ENCODE results near the gene IGFBP4.

The IGFBP4 gene

GRCh38 chr17:40490289-40490853, 47.1 kb downstream of the IGFBP4 start:
- no peak for DNase-seq (ENCODE audit: low read depth)

DNA sequence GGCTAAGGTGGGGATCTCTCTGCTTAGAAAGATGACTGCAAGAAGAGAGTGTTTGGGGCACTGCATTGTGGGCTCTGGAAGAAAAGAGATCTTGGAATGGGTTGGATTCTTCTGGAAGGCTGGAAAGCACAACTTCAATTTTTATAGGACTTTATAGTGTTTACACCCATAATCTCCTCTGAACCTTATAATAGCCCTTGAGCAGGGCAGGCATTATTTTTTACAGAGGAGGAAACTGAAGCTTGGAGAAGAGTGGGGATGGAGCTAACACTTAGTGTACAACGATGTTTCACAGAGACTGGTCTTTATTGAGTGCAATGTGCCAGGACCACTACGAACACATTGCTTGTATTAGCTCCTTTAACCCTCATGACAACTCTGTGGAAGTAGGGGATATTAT, 47.7 kb downstream of the IGFBP4 start:
- DNase-seq (ENCODE audit: low read depth) = no peak

DNA sequence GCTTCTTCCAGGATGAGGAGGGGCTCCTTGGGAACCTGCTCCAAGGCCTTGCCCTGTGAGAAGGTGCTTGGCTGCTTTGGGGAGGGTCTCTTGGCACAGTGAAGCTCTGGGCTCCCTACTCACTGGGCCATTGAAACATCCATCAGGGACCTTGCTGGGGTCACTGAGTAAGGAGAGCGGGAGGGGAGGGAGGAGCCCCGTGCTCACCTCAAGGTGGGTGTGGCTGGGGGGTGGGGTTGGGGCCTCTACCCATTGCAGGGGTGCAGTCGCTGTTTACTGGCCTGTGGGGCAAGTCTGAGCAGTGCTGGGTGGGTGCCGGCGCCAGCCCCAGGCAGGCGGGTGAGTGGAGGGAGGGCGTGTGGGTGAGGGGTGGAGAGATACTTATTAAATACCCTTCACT, 48.2 kb downstream of the IGFBP4 start:
- DNase-seq (ENCODE audit: low read depth) = no peak

DNA sequence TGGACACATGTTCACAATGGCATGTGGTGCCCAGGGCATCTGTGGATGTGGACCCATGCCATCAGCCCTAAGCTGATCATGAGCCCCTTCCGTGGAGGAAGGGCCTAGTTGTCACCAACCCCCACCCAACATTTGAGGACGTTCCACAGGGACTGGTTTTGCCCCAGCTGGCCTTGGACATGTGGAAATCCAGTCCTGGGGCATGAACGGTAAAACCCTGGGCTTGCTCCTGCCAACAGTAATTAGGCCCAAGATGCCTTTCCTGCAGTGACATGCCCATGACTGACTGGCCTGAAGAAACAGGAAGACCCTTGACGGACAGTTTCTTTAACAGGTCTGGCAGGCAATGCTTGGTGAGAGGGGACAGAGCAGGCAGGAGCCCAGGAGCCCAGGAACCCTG, 50.4 kb downstream of the IGFBP4 start:
- no peak for DNase-seq (ENCODE audit: low read depth)

GRCh38 chr17:40495140-40495539, 51.9 kb downstream of the IGFBP4 start:
- no peak for DNase-seq (ENCODE audit: low read depth)

DNA sequence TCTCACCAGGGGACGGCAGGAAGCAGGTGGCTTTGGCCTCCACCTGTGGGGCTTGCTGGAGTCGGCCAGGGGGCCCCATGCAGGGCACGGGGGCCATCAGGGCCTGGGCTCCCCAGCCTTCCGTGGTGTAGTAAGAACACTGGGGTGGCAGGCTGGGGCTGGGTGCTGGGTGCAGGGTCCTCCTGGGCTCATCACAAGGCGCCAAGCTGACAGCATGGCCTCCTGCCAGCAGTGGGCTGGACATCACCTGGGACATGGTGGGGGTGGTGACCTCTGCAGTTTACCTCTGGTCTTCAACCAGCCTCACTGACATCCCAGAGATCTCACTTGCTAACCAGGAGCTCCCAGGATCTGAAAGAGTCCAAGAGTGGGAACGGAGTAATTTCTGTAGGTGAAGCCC, 52.9 kb downstream of the IGFBP4 start:
- no peak for DNase-seq (ENCODE audit: low read depth)

DNA sequence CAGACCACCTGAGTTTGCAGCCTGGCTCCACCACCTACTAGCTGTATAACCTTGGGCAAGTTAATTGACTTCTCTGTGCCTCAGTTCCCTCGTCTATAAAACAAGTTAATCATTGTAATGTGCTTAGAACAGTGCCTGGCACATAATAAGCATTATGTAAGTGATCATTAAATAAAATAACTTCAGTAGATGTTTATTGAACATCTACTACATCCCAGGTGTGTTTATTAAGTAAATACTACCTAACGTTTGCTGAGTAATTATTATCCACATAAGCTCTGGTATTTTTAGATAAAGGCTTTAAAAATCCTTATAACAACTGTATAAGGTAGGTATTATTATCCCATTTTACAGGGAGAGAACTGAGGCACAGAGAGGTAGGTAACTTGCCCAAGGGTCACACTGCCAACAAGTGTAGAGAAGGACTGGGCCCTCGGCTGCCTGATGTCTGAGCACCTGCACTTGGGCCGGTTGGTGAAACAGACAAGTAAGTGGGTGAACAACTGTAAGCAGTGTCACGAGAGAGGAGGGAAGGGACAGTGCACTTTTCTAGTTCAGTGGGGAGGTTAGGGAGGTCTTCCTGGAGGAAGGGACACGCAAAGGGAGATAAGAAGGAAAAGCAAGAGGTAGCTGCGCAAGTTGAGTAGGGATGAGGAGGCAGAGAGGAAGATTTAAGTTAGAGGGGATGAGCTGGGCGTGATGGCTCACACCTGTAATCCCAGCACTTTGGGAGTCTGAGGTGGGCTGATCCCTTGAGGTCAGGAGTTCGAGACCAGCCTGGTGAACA, 53.6 kb downstream of the IGFBP4 start:
- DNase-seq (ENCODE audit: low read depth) = no peak

GRCh38 chr17:40497695-40498094, 54.4 kb downstream of the IGFBP4 start:
- DNase-seq (ENCODE audit: low read depth) = no peak

- no peak for DNase-seq (ENCODE audit: low read depth)
Measured at GRCh38 chr17:40498281-40499084, 55.2 kb downstream of the IGFBP4 start.

- no peak for DNase-seq (ENCODE audit: low read depth)
Measured at GRCh38 chr17:40499551-40500189, 56.4 kb downstream of the IGFBP4 start.

- no peak for DNase-seq (ENCODE audit: low read depth)
Measured at GRCh38 chr17:40500190-40500589, 56.9 kb downstream of the IGFBP4 start.

- no peak for DNase-seq (ENCODE audit: low read depth)
Measured at GRCh38 chr17:40500709-40501108, 57.5 kb downstream of the IGFBP4 start.

DNA sequence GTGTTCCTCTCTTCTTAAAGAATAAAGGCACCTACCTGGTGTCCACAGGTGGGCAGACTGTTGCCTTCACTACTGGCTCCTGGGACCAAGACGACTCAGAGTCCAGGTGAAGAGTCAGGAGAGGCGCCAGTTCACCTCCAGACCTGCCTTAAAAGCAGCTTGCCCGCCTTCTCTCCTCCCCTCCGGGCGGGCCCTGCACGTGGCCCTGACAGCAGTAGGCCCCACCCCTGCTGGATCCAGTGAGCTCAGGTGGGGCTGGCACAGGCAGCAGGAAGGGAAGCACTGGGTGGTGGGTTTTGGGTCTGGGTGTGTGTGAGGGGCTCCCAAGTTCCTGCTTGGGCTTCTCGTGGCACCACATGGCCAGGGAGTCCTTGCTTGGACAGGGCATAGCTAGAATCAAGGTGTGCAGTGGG, 58.3 kb downstream of the IGFBP4 start, which contains the start of gene TNS4:
TSS of gene TNS4 (minus strand) at position 125 of the 413 bp plus-strand sequence. CDS start 5,198 bp downstream, outside the sequence.
- no peak for DNase-seq (ENCODE audit: low read depth)

GRCh38 chr17:40502716-40503115, 59.5 kb downstream of the IGFBP4 start:
- no peak for DNase-seq (ENCODE audit: low read depth)

DNA sequence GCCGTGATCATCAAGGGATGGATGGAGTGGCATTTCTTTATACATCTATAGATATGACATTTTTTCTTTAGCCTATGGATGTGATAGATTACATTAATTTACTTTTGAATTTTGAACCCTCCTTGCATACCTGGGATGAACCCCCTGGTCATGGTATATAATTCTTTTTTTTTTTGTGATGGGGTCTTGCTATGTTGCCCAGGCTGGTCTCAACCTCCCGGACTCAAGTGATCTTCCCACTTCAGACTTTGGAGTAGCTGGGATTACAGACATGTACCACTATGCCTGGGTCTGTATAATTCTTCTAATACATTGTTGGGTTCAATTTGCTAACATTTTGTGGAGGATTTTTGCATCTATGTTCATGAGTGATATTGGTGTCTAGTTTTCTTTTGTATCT, 59.9 kb downstream of the IGFBP4 start:
- no peak for DNase-seq (ENCODE audit: low read depth)

DNA sequence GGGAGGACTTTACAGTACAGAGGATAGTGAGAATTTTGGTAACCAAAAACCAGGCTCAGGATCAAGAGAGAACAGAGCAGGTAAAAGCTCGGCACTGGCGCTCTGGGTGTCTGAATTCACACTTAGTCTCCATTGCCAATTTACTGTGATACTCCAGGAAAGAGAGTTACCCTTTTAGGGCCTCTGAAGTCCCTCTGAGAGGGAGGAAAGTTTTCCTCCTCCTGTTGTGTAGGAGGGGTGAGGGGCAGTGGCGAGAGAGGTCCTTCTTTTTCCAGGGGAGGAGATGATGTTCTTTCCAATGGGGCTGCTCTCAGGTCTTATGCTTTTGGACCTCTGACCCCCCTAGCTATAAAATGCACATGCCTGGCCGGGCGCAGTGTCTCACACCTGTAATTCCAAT, 63.5 kb downstream of the IGFBP4 start:
- no peak for DNase-seq (ENCODE audit: low read depth)

Data from stimulated activated CD8-positive, alpha-beta memory T cell treated with anti-CD3 and anti-CD28 coated beads, Interleukin-12 subunit alpha, Interleukin-12 subunit beta, amount 100 ng/mL, for 1 hour (primary cell).